DMS 273 treated with DMSO at 0.1 percent for 48 hours (cell line): ENCODE results near the gene CIDEC.
A peak's percentile ranks its signal among the peaks of the same experiment; 100 is the strongest.
"Not testable (repeated sequence)": the region's sequence is repeated elsewhere in the genome, so short reads cannot be mapped to it uniquely, and the experiment has no call there.

Experiments
- DNase-seq: peaks from one replicate; lab custom pipeline; 2025; lab: John Stamatoyannopoulos, UW

CIDEC gene

GRCh38 chr3:9901967-9902366 lies 21.9 kb upstream of the CIDEC start:
- no peak for DNase-seq

- not testable (repeated sequence) for DNase-seq
Measured at GRCh38 chr3:9900965-9901415, 20.9 kb upstream of the CIDEC start.

GRCh38 chr3:9899289-9899791 lies 19.3 kb upstream of the CIDEC start:
- no peak for DNase-seq

DNA sequence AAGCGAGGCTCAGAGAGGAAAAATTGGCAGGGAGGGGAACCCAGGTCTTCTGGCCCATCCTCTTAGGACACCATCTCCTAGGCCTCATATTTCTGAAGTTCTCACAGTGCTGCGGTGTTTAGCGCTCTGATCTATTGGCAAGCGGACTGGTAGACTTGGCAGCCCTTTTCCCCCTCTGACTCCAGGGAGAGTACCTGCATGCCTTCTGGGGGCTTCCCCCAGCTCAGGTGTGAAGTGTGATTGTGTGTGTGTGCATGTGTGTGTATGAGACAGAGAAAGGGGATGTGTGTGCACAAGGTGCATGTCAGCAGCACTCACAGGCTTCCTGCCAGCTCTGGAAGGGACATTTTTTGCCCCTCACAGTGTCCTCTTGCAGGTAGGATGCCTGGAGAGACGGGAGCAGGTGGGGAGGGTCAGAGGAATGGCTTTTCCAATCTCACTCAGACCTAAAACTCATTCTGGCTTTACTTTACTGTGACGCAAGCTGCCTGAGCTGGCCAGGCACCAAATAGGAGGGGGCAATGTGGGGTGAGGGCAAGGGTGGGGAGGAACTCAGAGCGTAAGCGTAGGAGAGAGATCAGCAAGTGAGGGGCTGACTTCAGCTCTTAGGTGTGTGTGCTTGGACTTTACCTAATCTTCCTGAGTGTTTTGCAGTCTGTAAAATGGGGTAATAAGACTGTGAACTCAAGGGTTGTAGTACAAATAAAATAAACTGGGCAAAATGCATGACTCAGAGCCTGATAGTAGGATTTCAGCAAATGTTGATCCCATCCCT lies 18.6 kb upstream of the CIDEC start:
- no peak for DNase-seq

- no peak for DNase-seq
Measured at GRCh38 chr3:9897408-9898372, 17.6 kb upstream of the CIDEC start.

DNA sequence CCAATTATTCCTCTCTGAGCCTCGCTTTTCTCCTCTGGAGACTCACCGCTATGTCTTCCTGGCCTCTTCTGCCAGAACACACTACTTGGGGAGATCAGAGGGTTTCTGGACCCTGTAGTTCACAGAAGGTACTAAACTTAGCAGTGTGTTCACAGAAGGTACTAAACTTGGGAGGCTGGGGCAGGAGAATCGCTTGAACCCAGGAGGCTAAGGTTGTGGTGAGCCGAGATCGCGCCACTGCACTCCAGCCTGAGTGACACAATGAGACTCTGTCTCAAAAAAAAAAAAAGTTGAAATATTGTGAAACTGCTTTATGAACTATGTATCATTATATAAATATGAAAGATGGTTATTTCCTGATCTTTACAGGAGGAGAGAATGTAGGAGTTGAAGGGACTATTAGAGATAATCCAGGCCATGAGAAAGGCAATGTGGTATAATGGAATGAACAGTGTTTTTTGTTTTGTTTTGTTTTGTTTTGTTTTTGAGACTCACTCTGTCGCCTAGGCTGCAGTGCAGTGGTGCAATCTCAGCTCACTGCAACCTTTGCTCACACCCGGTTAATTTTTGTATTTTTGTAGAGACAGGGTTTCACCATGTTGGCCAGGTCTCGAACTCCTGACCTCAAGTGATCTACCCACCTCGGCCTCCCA lies 16.8 kb upstream of the CIDEC start:
- not testable (repeated sequence) for DNase-seq

DNA sequence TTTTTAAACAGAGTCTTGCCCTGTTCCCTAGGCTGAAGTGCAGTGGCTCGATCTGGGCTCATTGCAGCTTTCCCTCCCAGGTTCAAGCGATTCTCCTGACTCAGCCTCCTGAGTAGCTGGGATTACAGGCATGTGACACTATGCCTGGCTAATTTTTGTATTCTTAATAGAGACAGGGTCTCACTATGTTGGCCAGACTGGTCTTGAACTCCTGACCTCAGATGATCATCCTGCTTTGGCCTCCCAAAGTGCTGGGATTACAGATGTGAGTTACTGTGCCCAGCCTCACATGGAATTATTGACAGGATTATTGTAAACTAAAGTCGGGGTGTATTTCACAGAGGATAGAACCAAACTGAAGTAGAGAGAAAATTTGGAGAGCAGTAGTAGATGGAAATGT lies 15.7 kb upstream of the CIDEC start:
- DNase-seq = not testable (repeated sequence)

- DNase-seq = no peak
Measured at GRCh38 chr3:9893739-9894138, 13.7 kb upstream of the CIDEC start.

- no peak for DNase-seq
Measured at GRCh38 chr3:9891072-9891622, 11.1 kb upstream of the CIDEC start.

DNA sequence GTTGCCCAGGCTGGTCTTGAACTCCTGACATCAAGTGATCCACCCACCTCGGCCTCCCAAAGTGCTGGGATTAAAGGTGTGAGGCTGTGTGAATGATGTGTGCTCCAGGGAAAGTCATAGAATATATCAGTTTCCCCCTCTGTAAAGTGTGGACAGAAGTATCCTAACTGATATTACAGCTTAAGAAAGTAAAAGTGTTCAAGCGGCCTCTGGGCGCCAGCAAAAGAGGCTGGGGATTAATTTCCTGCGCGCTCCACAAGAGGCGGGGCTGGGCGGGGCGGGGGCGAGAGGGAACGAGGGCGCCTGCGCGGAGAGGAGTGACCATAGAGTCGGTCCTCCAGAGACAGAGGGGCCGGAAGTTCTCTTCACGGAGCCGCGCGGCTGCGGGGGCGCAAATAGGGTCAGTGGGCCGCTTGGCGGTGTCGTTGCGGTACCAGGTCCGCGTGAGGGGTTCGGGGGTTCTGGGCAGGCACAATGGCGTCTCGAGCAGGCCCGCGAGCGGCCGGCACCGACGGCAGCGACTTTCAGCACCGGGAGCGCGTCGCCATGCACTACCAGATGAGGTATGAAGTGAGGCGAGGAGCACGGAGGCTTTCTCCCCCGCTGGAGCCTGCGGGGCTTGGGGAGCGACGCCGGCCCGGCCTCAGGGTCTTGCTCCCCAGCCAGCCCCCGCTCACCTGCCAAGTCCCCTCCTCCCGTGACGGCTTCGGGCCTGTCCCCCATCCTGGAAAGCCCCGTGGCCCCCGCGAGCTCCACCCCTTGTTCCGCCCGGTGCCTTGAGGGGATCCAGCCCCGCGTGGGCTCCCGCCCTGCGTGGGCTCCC lies 10.4 kb upstream of the CIDEC start, which contains the start of gene JAGN1:
TSS of gene JAGN1 (plus strand) at position 362 of the 823 bp plus-strand sequence. CDS start at position 475, 113 bp downstream.
- DNase-seq = peak; percentile 51

DNA sequence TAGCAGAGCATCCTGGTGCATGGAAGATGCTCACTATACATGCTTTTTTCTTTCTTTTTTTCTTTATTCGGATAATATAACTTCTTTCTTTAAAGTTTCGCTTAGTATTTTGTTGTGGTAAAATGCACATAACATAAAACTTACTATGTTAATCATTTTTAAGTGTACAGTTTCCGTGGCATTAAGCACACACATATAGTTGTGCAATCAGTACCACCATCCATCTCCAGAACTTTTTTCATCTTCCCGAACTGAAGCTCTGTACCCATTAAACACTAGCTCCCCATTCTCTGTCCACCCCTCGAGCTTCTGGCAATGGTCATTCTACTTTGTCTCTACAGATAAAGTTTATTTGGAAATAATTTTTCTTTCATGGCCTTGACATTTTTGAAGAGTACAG lies 9.4 kb upstream of the CIDEC start:
- DNase-seq = no peak

DNA sequence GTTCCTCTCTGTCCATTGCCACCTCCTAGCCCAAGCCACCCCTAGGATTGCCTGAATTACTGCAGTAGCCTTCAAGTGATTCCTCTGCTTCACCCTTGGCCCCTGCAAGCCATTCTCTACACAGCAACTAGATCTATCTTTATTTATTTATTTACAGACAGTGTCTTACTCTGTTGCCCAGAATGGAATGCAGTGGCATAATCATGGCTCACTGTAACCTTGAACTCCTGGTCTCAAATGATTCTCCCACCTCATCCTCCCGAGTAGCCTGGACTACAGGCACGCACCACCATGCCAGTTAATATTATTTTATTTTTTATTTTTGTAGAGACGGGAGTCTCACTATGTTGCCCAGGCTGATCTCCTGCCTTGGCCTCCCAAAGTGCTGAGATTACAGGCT lies 8.5 kb upstream of the CIDEC start:
- DNase-seq = no peak

DNA sequence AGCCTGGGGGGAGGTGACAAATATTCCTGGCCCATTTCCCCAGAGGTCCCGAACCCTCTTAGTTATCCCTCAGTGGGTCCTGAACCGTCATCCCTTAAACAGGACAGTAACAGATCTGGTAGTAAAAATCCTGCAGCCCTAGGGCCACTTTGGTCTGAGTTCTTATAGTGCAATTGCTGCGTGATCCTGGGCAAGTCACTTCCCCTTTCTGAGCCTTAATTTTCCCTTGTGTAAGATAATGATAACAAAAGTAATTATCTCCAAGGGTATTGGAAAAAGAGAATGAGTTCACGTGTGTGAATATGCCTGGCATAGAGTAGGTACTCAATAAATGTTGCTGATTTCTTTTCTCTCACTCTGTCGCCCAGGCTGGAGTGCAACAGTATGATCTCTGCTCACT lies 7.4 kb upstream of the CIDEC start:
- no peak for DNase-seq

DNA sequence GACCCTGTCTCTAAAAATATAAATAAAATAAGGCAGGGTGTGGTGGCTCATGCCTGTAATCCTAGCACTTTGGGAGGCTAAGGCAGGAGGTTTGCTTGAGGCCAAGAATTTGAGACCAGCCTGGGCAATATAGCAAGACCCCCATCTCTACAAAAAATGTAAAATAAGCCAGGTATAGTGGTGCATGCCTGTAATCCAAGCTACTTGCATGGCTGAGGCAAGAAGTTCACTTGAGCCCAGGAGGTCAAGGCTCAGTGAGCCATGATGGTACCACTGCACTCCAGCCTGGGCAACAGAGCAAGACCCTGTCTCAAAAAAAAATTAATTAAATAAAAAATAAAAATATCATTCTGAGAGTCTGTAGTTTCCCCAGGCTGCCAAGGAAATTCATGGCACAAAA lies 6.3 kb upstream of the CIDEC start:
- DNase-seq = no peak

- no peak for DNase-seq
Measured at GRCh38 chr3:9884555-9885165, 4.6 kb upstream of the CIDEC start.

DNA sequence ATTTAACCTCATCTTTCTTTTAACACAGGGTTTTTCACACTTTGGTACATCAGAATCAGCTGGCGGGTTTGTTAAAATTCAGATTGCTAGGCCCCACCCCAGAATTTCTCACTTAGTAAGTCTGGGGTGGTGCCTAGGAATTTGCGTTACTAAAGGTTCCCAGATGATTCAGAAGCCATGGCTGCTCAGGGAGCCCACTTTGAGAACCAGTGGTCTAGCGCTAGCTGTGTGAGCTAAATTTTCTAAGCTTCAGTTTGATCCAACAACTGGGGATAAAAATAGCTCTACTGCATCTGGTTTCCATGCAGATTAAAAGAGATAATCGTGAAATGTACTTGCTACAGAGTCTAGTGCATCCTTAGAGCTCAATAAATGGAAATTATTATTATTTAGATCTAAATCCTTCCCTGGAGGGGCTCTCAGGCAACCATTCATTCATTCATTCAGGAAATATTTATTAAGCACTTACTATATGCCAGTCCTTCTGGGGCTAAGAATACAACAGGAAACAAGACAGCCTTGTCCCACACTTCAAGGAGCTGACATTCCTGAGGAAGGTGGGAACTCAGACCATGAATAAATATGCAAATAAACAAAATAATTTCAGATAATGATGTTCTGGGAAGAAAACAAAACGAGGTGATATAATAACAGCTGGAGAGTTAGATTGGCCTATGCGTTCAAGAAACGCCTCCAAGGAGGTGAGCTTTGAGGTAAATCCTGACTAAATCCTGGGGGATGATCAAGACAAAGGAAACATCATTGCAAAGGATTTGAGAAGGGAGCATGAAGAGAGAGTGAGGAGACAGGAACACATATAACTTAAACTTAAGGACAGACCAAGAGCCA lies 3.9 kb upstream of the CIDEC start:
- DNase-seq = no peak

DNA sequence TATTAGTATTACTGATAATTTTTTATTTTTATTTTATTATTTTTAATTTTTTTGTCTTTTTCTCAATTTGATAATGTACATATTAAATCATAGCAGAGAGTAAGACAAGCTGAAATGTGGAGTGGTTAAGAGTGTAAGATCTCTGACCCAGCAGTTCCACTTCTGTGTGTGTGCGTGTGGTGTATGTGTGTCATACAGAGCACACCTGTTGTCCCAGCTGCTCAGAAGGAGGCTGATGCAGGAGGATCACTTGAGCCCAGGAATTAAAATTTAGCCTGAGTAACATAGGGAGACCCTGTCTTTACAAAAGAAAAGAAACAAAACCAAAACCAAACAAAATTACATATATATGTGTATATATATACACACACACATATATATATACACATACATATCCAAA lies 1.4 kb upstream of the CIDEC start:
- DNase-seq = no peak

GRCh38 chr3:9878700-9879099 lies 1.4 kb downstream of the CIDEC start:
- no peak for DNase-seq

DNA sequence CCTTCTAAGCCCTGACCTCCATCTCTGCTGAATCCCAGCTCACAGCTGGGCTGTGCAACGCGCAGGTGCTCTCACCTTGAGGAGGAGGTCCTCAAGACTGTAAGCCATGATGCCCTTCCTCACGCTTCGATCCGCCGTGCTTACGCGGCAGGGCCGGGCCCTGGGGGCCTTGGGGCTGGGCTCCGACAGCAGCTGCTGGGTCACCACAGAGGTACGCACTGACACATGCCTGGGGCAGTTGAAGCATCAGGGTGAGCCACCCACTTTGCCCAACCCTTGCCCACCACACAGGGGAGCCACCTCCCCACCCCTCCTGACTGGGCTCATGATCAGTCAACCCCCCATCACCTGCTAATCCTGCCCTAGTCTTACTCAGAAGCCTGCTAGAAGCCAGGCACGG lies 3.1 kb downstream of the CIDEC start:
- no peak for DNase-seq

- DNase-seq = not testable (repeated sequence)
Measured at GRCh38 chr3:9876255-9876654, 3.8 kb downstream of the CIDEC start.
